Measurements from ENCODE around the gene TSPAN9. TPM values are rescaled to one million over a fixed set of nuclear protein-coding genes. Genes with fewer than 3 reads are reported as not detected.

The TSPAN9 gene
- total RNA-seq, 1 donor from 2014 or later = 49.4 TPM

DNA sequence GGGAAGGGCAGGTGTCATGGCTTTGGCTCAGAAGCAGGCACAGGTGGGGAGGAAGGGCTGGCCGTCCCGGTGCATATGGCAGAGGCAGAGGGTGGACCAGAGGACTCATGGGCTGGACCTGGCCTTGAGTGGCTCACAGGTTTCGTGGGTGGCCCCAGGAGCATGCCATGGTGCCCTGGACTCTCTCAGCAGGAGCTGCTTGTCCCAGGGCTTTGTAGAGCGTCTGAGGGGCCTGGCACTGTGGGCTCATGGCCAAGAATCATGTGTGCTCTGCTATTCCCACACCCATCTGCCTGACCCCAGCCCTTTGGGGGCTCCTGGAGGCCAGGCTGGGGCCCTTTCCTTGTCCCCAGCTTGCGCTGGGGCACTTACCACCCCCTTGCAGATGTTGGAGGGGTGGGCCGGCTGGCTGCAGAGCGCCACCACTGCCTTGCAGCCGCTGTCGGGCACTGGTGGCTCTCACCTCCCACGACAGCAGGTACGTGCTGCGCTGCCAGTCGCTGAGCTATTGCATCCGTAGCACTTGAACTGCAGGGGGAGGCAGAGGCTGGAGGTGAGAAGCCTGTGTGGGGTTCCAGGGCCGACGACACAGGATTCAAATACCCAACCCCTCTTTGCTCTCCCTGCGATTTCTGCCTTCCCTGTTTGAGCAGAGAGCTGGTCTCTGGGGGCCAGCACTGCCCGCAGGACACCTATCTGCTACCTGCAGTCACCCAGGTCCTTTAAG is 226.4 kb downstream of the TSPAN9 start:
- DNase-seq (ENCODE audit: low spot score in 2 of 2, unreplicated experiment in 2 of 2) = no peak
- H3K4me1 Mint-ChIP-seq = peaks cover 13% of the 10 kb centered on the region

DNA sequence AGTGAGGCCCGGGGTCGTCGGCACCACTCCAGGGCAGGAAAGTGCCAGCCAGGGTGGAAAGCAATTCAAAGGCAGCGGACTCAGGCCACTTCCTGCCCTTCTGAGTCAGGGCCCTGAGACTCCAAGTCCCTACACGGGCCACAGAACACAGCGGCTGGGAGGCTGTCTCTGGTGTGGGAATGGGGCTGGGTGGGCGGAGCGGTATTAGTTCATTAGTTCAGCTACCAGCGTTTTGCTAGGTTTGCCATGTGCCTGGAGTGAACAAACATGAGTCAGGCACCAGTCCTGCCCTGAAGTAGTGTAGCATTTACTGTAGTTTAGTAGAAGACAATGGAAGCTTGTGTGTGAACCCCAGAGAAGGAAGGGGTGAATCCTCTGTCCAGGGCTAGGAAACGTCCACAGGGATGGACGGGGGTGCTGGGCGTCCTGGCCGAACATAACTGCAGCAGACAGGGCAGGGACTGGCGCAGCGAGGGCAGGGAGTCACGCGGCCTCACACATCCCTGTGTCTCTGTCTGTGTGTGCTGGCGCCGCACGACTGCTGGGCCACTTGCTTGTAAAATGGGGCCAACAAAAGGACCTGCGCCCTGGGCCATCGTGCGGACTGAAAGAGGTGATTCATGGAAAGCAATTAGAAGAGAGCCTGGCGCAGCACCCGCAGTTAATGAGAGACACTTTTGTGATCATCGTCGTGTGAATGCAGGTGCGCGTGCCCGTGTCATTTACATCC is 227.4 kb downstream of the TSPAN9 start:
- Mint-ChIP-seq H3K27ac (no peak overlapping the region), H3K4me3 (no peak overlapping the region), H3K36me3 (no peaks in the 10 kb centered on the region), H3K4me1 (peaks cover 13% of the 10 kb centered on the region), H3K27me3 (ENCODE audit: low read depth) (peaks cover 32% of the 10 kb centered on the region), H3K9me3 (no peaks in the 10 kb centered on the region)
- TF ChIP-seq, protein P1, sequence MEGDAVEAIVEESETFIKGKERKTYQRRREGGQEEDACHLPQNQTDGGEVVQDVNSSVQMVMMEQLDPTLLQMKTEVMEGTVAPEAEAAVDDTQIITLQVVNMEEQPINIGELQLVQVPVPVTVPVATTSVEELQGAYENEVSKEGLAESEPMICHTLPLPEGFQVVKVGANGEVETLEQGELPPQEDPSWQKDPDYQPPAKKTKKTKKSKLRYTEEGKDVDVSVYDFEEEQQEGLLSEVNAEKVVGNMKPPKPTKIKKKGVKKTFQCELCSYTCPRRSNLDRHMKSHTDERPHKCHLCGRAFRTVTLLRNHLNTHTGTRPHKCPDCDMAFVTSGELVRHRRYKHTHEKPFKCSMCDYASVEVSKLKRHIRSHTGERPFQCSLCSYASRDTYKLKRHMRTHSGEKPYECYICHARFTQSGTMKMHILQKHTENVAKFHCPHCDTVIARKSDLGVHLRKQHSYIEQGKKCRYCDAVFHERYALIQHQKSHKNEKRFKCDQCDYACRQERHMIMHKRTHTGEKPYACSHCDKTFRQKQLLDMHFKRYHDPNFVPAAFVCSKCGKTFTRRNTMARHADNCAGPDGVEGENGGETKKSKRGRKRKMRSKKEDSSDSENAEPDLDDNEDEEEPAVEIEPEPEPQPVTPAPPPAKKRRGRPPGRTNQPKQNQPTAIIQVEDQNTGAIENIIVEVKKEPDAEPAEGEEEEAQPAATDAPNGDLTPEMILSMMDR (IDR thresholded peaks at IDR 0.05; ENCODE audit: unreplicated experiment) = no peak
- no peak for DNase-seq (ENCODE audit: low spot score in 2 of 2, unreplicated experiment in 2 of 2)

More for the DNA sequence above, 226.4 kb downstream of the TSPAN9 start:
- Mint-ChIP-seq H3K4me3 (no peak overlapping the region), H3K36me3 (no peaks in the 10 kb centered on the region), H3K27me3 (ENCODE audit: low read depth) (peaks cover 37% of the 10 kb centered on the region), H3K9me3 (no peaks in the 10 kb centered on the region), H3K27ac (no peak overlapping the region)
- TF ChIP-seq, protein P1 (IDR thresholded peaks at IDR 0.05; ENCODE audit: unreplicated experiment) = no peak

DNA sequence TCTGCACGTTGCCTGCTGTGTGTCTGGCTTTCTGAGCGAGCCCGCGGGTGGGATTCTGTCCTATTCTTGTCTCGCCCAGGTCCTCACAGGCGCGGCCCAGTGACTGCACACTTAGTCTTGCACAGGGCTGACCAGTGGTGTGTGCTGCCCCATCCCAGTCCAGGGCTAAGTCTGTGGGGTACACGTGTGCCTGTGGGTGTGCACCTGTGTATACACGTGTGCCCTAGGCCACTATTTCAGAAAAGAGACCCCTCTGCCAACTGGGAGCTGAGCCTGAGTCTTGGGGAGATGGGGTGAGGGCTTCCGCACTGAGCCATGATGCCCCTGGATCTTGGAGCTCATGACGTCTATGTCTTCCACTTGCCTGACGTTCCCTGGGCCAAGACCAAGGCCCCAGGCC is 228.3 kb downstream of the TSPAN9 start:
- Mint-ChIP-seq H3K36me3 (no peaks in the 10 kb centered on the region), H3K27ac (no peak overlapping the region), H3K4me1 (peaks cover 5% of the 10 kb centered on the region), H3K27me3 (ENCODE audit: low read depth) (peaks cover 34% of the 10 kb centered on the region), H3K9me3 (no peaks in the 10 kb centered on the region), H3K4me3 (no peak overlapping the region)
- TF ChIP-seq, protein P1 (IDR thresholded peaks at IDR 0.05; ENCODE audit: unreplicated experiment) = no peak
- DNase-seq (ENCODE audit: low spot score in 2 of 2, unreplicated experiment in 2 of 2) = no peak

DNA sequence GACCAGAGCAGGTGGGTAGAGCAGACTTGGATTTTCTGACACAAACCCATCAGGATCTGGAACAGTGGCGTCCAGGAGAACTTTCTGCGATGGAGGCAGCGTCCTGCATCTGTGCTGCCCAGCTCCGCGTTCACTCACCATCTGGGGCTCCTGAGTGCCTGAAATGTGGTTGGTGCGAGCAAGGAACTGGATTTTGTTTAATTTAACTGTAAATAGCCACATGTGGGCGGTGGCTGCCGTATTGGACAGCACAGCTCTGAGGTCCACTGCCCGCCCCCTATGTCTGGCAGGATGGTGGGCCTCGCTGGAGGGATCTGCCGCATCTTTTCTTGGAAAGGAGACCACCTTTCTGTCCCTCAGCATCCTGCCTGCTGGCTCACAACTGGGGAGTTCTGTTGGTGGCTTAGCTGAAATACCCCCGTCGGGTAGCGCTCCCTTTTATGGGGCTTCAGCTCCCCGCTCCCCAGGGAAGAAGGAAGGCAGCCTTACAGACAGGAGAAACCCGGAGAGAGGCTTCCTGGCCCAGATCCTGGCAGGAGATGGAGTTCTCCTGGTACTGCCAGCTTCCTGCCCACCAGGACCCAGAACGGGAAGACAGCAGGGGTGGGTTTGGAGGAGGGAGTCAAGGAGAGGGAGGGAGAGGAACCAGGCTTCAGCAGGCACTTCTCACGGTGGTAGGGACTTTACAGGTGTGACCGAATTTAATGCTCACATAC is 228.9 kb downstream of the TSPAN9 start:
- Mint-ChIP-seq H3K4me1 (peaks cover 3% of the 10 kb centered on the region), H3K27me3 (ENCODE audit: low read depth) (peaks cover 32% of the 10 kb centered on the region), H3K9me3 (no peaks in the 10 kb centered on the region), H3K27ac (no peak overlapping the region), H3K4me3 (no peak overlapping the region), H3K36me3 (no peaks in the 10 kb centered on the region)
- TF ChIP-seq, protein P1 (IDR thresholded peaks at IDR 0.05; ENCODE audit: unreplicated experiment) = no peak
- no peak for DNase-seq (ENCODE audit: low spot score in 2 of 2, unreplicated experiment in 2 of 2)

DNA sequence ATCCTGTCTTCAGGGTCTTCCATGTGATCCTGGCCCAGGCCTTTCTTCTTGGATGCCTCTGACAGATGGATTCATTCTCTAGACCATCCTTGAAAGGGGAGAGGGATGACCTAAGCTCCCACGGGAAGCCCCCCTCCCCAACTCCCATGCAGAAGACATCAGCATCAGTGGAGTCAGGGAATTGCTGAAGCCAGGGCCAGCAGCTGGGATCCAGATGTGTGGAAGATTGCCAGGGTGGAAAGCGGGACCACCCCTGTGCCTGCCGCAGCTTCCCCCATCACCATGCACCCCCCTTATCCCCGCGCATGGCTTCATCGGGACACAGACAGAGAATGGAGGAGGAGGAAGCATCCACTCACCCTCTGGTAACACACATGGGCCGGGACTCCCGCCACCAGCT is 230.2 kb downstream of the TSPAN9 start:
- TF ChIP-seq, protein P1 (IDR thresholded peaks at IDR 0.05; ENCODE audit: unreplicated experiment) = no peak
- H3K9me3 Mint-ChIP-seq = no peaks in the 10 kb centered on the region
- peak in 1 of 2 experiments; percentile 55 for DNase-seq (ENCODE audit: low spot score in 2 of 2, unreplicated experiment in 2 of 2)
- no peak overlapping the region for H3K4me3 Mint-ChIP-seq
- no peaks in the 10 kb centered on the region for H3K36me3 Mint-ChIP-seq
- H3K27me3 Mint-ChIP-seq (ENCODE audit: low read depth) = peaks cover 38% of the 10 kb centered on the region
- peaks cover 3% of the 10 kb centered on the region for H3K4me1 Mint-ChIP-seq
- no peak overlapping the region for H3K27ac Mint-ChIP-seq

All from mesothelial cell of epicardium (in vitro differentiated cells).